Measurements from ENCODE around the gene PUS1. TPM values are rescaled to one million over a fixed set of nuclear protein-coding genes. Genes with fewer than 3 reads are reported as not detected.
"Not testable (repeated sequence)": the region's sequence is repeated elsewhere in the genome, so short reads cannot be mapped to it uniquely, and the experiment has no call there.

PUS1 gene
- total RNA-seq, 1 donor from 2014 or later = 60.3 TPM

DNA sequence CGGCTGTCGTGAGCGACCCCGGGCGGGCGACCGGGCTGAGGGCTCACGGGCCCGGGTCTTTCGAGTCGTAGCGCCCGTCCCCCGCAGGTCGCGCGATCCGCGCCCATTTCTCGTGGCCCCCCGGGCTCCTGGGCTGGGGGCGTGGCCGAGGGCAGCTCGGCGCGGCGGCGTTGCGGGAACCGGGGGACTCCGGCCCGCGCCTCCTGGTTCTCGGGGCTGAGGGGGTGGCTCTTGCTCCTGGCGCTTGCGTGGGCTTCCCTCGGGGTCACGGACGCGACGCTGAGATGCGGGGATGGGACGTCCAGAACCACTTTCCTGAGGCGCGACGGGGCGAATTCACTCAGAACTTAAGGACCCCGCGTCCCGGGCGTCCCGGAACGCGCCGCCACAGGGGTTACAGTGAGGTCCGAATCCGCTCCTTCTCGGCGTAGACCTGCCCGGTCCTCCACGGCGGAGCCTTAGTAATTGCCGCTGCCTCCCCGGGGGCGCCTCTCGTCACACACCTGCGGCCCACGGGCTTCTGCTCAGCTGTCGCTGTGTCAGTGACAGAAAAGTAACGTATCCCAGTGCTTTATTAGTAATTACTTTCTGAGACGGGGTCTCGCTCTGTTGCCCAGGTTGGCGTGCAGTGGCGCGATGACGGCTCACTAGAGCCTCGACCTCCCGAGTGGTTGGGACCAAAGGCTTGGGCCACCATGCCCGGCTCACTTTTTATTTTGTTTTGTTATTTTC lies 21.3 kb downstream of the PUS1 start:
- POLR2A ChIA-PET = interaction anchor here (0.6 to 1.9 kb wide), 10 partner anchors 9 to 1034 kb away, joined by 3 to 23 read pairs (median 4); partner anchors contain the start of genes PUS1 and SFSWAP
- intact Hi-C loops (cut with micrococcal nuclease) = loop anchor here (1.0 kb wide), 1 partner anchor 240 kb away; no protein-coding TSS in a partner anchor
- TF ChIP-seq, protein P1, sequence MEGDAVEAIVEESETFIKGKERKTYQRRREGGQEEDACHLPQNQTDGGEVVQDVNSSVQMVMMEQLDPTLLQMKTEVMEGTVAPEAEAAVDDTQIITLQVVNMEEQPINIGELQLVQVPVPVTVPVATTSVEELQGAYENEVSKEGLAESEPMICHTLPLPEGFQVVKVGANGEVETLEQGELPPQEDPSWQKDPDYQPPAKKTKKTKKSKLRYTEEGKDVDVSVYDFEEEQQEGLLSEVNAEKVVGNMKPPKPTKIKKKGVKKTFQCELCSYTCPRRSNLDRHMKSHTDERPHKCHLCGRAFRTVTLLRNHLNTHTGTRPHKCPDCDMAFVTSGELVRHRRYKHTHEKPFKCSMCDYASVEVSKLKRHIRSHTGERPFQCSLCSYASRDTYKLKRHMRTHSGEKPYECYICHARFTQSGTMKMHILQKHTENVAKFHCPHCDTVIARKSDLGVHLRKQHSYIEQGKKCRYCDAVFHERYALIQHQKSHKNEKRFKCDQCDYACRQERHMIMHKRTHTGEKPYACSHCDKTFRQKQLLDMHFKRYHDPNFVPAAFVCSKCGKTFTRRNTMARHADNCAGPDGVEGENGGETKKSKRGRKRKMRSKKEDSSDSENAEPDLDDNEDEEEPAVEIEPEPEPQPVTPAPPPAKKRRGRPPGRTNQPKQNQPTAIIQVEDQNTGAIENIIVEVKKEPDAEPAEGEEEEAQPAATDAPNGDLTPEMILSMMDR (IDR thresholded peaks at IDR 0.05) = no peak
- DNase-seq (no peak), ATAC-seq (ENCODE audit: low read depth) (peak; percentile 9)
- Mint-ChIP-seq H3K27me3 (no peaks in the 10 kb centered on the region), H3K27ac (peak overlapping the region; percentile 80), H3K36me3 (ENCODE audit: low read depth) (peaks cover 4% of the 10 kb centered on the region), H3K4me1 (peaks cover 32% of the 10 kb centered on the region), H3K4me3 (peak overlapping the region; percentile 93), H3K9me3 (no peaks in the 10 kb centered on the region)
- CTCF ChIA-PET = interaction anchor here (1.0 to 1.4 kb wide), 2 partner anchors 114 to 195 kb away, joined by 3 to 4 read pairs; no protein-coding TSS in a partner anchor

DNA sequence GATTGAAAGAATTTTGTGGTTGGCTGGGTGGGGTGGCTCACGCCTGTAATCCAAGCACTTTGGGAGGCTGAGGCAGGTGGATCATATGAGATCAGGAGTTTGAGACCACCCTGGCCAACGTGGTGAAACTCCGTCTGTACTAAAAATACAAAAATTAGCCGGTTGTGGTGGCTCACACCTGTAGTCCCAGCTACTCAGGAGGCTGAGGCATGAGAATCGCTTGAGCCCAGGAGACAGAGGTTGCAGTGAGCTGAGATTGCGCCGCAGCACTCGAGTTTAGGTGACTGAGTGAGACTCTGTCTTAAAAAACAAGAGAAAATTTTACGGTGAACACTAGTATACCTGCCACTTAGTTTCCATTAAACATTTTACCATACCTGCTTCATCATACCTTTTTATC lies 24.7 kb downstream of the PUS1 start:
- H3K27ac Mint-ChIP-seq; ATAC-seq (ENCODE audit: low read depth); DNase-seq; POLR2A ChIA-PET; CTCF ChIA-PET; H3K27me3 Mint-ChIP-seq; H3K4me3 Mint-ChIP-seq; H3K9me3 Mint-ChIP-seq; H3K36me3 Mint-ChIP-seq (ENCODE audit: low read depth); intact Hi-C loops (cut with micrococcal nuclease): not testable (repeated sequence)
- peaks cover 46% of the 10 kb centered on the region for H3K4me1 Mint-ChIP-seq

DNA sequence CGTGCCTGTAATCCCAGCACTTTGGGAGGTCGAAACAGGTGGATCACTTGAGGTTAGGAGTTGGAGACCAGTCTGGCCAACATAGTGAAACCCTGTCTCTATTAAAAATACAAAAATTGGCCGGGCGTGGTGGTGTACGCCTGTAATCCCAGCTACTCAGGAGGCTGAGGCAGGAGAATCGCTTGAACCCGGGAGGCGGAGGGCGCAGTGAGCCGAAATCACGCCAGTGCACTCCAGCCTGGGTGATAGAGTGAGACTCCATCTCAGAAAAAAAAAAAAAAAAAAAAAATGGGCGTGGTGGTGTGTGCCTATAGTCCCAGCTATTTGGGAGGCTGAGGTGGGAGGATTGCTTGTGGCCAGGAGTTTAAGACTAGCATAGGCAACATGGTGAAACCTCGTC lies 25.4 kb downstream of the PUS1 start:
- not testable (repeated sequence) for H3K4me3 Mint-ChIP-seq, H3K27ac Mint-ChIP-seq

DNA sequence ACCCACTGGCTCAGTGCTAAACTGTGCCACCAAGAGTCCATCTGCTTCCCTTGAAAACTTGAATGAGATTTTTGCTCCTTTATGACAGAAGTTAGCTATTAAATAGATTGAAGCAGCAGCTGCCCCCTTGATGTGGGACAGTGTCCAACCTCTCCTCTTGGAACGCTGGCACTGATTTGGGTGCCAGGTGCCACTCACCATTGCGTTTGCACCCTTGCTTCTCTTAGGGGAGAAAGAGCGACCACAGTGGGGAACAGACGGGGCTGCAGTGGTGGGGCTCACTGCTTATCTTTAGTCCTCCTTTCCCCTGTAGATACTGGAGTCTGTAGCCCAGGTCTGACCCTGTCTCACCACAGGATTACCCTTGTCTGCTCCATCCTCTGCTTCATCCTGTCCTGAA lies 30.0 kb downstream of the PUS1 start:
- ATAC-seq (ENCODE audit: low read depth) = no peak
- ChIA-PET POLR2A (interaction anchor here (1.0 kb wide), 1 partner anchor 8 kb away, joined by 3 read pairs; no protein-coding TSS in a partner anchor), CTCF (no interaction called here)
- Mint-ChIP-seq H3K9me3 (no peaks in the 10 kb centered on the region), H3K4me3 (no peak overlapping the region), H3K27ac (no peak overlapping the region), H3K36me3 (ENCODE audit: low read depth) (peaks cover 36% of the 10 kb centered on the region), H3K27me3 (no peaks in the 10 kb centered on the region), H3K4me1 (peaks cover 52% of the 10 kb centered on the region)
- intact Hi-C loops (cut with micrococcal nuclease) = no loop called here
- TF ChIP-seq, protein P1 (IDR thresholded peaks at IDR 0.05) = no peak
- DNase-seq = no peak

More for the DNA sequence above, 25.4 kb downstream of the PUS1 start:
- H3K9me3 Mint-ChIP-seq; H3K27me3 Mint-ChIP-seq; ATAC-seq (ENCODE audit: low read depth); CTCF ChIA-PET; intact Hi-C loops (cut with micrococcal nuclease); POLR2A ChIA-PET; DNase-seq; H3K36me3 Mint-ChIP-seq (ENCODE audit: low read depth): not testable (repeated sequence)
- peaks cover 47% of the 10 kb centered on the region for H3K4me1 Mint-ChIP-seq

DNA sequence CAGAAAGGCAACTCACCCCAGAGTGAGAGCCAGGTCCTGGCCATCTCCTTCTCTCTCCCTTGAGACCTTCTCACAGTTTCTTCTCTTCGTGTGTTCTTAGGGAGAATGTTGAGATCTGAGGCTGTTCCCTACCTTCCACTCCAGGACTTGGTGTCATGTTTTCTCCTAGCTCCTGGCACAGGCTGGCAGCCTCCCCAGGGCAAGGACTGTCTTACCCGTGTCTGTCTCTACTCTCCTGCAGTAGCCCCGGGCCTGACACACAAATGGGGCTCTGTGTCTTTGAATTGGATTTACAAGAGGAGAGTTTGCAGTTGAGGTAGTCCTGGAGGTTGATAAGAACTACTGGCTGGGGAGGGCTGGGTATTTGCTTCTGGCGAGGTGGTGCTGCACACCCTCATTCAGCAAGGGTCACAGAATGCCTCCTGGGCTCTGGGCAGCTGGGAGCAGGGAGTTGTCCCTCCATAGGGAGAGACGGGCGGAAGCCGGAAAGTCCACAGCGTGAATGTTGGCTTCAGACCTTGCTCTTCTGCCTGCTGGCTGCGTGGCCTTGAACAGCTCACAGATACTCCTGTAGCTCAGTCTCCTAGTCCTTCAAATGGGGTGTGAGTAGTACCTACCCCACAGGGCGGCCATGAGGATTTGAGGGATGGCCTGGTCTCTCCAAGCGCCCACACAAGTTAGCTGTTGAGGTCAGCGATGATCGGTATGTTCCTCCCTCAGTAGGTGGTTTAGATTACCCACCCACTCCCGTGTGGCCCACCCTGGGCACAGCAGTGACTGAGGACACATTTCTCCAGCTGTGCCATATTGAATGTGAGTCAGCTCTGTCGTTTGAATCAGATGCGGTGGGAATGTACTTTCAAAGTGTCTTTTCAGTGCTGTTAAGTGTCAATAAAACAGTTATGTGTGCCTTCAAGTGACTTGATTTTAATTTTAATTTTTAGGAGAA lies 30.8 kb downstream of the PUS1 start:
- DNase-seq (no peak), ATAC-seq (ENCODE audit: low read depth) (no peak)
- peaks cover 54% of the 10 kb centered on the region for H3K4me1 Mint-ChIP-seq
- H3K4me3 Mint-ChIP-seq = no peak overlapping the region
- TF ChIP-seq, protein P1 (IDR thresholded peaks at IDR 0.05) = no peak
- H3K27ac Mint-ChIP-seq = no peak overlapping the region
- no peaks in the 10 kb centered on the region for H3K27me3 Mint-ChIP-seq
- H3K36me3 Mint-ChIP-seq (ENCODE audit: low read depth) = peaks cover 40% of the 10 kb centered on the region
- ChIA-PET POLR2A (interaction anchor here (1.0 kb wide), 1 partner anchor 9 kb away, joined by 3 read pairs; no protein-coding TSS in a partner anchor), CTCF (interaction anchor here (0.6 kb wide), 1 partner anchor 193 kb away, joined by 3 read pairs; no protein-coding TSS in a partner anchor)
- intact Hi-C loops (cut with micrococcal nuclease) = no loop called here
- H3K9me3 Mint-ChIP-seq = no peaks in the 10 kb centered on the region

DNA sequence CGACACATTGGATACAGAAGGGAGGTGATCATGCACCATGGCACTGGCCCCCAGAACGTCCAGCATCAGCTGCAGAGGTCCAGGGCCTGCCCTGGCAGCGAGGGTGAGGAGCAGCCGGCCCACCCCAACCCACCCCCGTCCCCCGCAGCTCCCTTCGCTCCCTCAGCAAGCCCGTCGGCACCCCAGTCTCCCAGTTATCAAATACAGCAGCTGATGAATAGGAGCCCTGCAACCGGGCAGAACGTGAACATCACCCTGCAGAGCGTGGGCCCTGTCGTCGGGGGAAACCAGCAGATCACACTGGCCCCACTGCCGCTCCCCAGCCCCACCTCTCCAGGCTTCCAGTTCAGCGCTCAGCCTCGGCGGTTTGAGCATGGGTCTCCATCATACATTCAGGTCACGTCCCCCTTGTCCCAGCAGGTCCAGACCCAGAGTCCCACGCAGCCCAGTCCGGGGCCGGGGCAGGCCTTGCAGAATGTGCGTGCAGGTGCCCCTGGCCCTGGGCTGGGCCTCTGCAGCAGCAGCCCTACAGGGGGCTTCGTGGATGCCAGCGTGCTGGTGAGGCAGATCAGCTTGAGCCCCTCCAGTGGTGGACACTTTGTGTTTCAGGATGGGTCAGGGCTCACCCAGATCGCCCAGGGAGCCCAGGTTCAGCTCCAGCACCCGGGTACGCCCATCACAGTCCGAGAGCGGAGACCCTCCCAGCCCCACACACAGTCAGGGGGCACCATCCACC lies 31.7 kb downstream of the PUS1 start:
- H3K27me3 Mint-ChIP-seq; ATAC-seq (ENCODE audit: low read depth); H3K4me3 Mint-ChIP-seq; intact Hi-C loops (cut with micrococcal nuclease); POLR2A ChIA-PET; DNase-seq; H3K27ac Mint-ChIP-seq; H3K9me3 Mint-ChIP-seq: not testable (repeated sequence)
- Mint-ChIP-seq H3K36me3 (ENCODE audit: low read depth) (peaks cover 46% of the 10 kb centered on the region), H3K4me1 (peaks cover 58% of the 10 kb centered on the region)
- CTCF ChIA-PET = interaction anchor here (0.6 kb wide), 1 partner anchor 193 kb away, joined by 3 read pairs; no protein-coding TSS in a partner anchor

DNA sequence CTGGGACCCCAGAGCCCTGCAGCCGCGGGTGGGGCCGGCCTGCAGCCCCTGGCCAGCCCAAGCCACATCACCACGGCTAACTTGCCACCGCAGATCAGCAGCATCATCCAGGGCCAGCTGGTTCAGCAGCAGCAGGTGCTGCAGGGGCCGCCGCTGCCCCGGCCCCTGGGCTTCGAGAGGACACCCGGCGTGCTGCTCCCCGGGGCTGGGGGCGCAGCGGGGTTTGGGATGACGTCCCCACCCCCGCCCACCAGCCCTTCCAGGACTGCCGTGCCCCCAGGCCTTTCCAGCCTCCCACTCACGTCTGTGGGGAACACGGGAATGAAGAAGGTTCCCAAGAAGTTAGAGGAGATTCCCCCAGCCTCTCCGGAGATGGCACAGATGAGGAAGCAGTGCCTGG lies 32.3 kb downstream of the PUS1 start:
- Mint-ChIP-seq H3K36me3 (ENCODE audit: low read depth) (peaks cover 45% of the 10 kb centered on the region), H3K4me1 (peaks cover 52% of the 10 kb centered on the region)
- POLR2A ChIA-PET; H3K27me3 Mint-ChIP-seq; H3K9me3 Mint-ChIP-seq; CTCF ChIA-PET; H3K4me3 Mint-ChIP-seq; intact Hi-C loops (cut with micrococcal nuclease); H3K27ac Mint-ChIP-seq; DNase-seq; ATAC-seq (ENCODE audit: low read depth): not testable (repeated sequence)
